IMR-90 (cell line): ENCODE data around the gene BUB1B. TPM values are rescaled to one million over a fixed set of nuclear protein-coding genes. Genes with fewer than 3 reads are reported as not detected.

Experiments
- ATAC-seq: fragments of 200-7000 bp; cut with Tn5 transposase; 2 replicates; pipeline ENCODE4 v1.9.1; 2020; ENCODE audit warnings: low read depth, mild to moderate bottlenecking, moderate library complexity
- BruUV-seq: library from RNA; stranded (reverse); fragments of 400-500 nt; replicated peaks from 2 replicates; lab custom pipeline; 2021; lab: Mats Ljungman, UMichigan
- CTCF ChIA-PET: fragments of 300-600 bp; formaldehyde crosslinking; extraction: SDS; loops from one replicate; lab custom pipeline; 2021; ENCODE audit warnings: antibody characterized with exemption; lab: Yijun Ruan, JAX
- POLR2A ChIA-PET: fragments of 300-600 bp; sonication (Branson Sonifier 250); formaldehyde crosslinking; loops from one replicate; lab custom pipeline; 2022; ENCODE audit warnings: antibody characterized with exemption; ENCODE audit not compliant: unreplicated experiment; lab: Charles Lee
- DNase-seq: peaks from one replicate; pipeline ENCODE4 v3.0.0; 2013
- H2AFZ ChIP-seq: replicated peaks from 2 replicates; pipeline ENCODE3; 2013; ENCODE audit warnings: low read length, mild to moderate bottlenecking; ENCODE audit not compliant: poor library complexity
- H2AK5ac ChIP-seq: 2 replicates; pipeline ENCODE4 v1.6.1; 2013; ENCODE audit warnings: low read depth, low read length, inconsistent platforms
- H2AK9ac ChIP-seq: replicated peaks from 2 replicates; pipeline ENCODE3; 2013; ENCODE audit warnings: mild to moderate bottlenecking, low read depth, low read length, moderate library complexity; ENCODE audit not compliant: poor library complexity
- H2BK120ac ChIP-seq: 2 replicates; pipeline ENCODE4 v1.6.1; 2013; ENCODE audit warnings: low read depth, low read length, inconsistent platforms
- H2BK15ac ChIP-seq: 3 replicates; pipeline ENCODE4 v1.6.1; 2013; ENCODE audit warnings: low read depth, low read length, inconsistent platforms
- H2BK20ac ChIP-seq: 2 replicates; pipeline ENCODE4 v1.6.1; 2013; ENCODE audit warnings: low read depth, mild to moderate bottlenecking, inconsistent platforms, low read length, moderate library complexity
- H2BK5ac ChIP-seq: 2 replicates; pipeline ENCODE4 v1.6.1; 2013; ENCODE audit warnings: mild to moderate bottlenecking, low read depth, low read length, inconsistent platforms; ENCODE audit not compliant: poor library complexity, severe bottlenecking
- H3K14ac ChIP-seq: replicated peaks from 2 replicates; pipeline ENCODE4 v1.6.1; 2013; ENCODE audit warnings: low read depth, low read length, inconsistent platforms
- H3K18ac ChIP-seq: 2 replicates; pipeline ENCODE4 v1.6.1; 2013; ENCODE audit warnings: low read depth, low read length, control low read depth
- H3K23ac ChIP-seq: 2 replicates; pipeline ENCODE4 v1.6.1; 2013; ENCODE audit warnings: low read depth, low read length, inconsistent platforms
- H3K27ac ChIP-seq: 2 replicates; pipeline ENCODE4 v1.5.1; 2013; ENCODE audit warnings: mild to moderate bottlenecking, control low read depth, low read length; ENCODE audit not compliant: insufficient read depth
- H3K27me3 ChIP-seq: 2 replicates; pipeline ENCODE4 v1.6.1; 2013; ENCODE audit warnings: low read length; ENCODE audit not compliant: control insufficient read depth, insufficient read depth
- H3K36me3 ChIP-seq: 2 replicates; pipeline ENCODE4 v1.6.1; 2013; ENCODE audit warnings: low read length, mixed read lengths; ENCODE audit not compliant: control insufficient read depth, insufficient read depth
- H3K4ac ChIP-seq: 2 replicates; pipeline ENCODE4 v1.6.1; 2013; ENCODE audit warnings: low read depth, low read length, inconsistent platforms
- H3K4me1 ChIP-seq: 2 replicates; pipeline ENCODE4 v1.6.1; 2013; ENCODE audit warnings: low read length, mixed read lengths; ENCODE audit not compliant: control insufficient read depth, insufficient read depth
- H3K4me2 ChIP-seq: 2 replicates; pipeline ENCODE4 v1.6.1; 2013; ENCODE audit warnings: low read depth, mild to moderate bottlenecking, control low read depth, low read length, moderate library complexity
- H3K4me3 ChIP-seq: 2 replicates; pipeline ENCODE4 v1.5.1; 2013; ENCODE audit warnings: low read depth, mild to moderate bottlenecking, control low read depth, low read length, moderate library complexity; ENCODE audit not compliant: insufficient read depth
- H3K56ac ChIP-seq: 2 replicates; pipeline ENCODE4 v1.6.1; 2013; ENCODE audit warnings: low read length, inconsistent platforms; ENCODE audit not compliant: insufficient read depth; ENCODE audit errors: extremely low read depth
- H3K79me1 ChIP-seq, 2 experiments: 2 replicates each; pipeline ENCODE4 v1.6.1; 2013; ENCODE audit warnings: low read length in 2 of 2, inconsistent platforms in 1 of 2, low read depth in 1 of 2
- H3K9ac ChIP-seq: 2 replicates; pipeline ENCODE4 v1.6.1; 2013; ENCODE audit warnings: low read depth, low read length, control low read depth
- H3K9me1 ChIP-seq: 2 replicates; pipeline ENCODE4 v1.6.1; 2013; ENCODE audit warnings: low read length, inconsistent platforms; ENCODE audit not compliant: insufficient read depth
- H3K9me3 ChIP-seq: 2 replicates; pipeline ENCODE4 v1.6.1; 2013; ENCODE audit warnings: low read length; ENCODE audit not compliant: control insufficient read depth, insufficient read depth
- H4K20me1 ChIP-seq: 2 replicates; pipeline ENCODE4 v1.6.1; 2013; ENCODE audit warnings: low read length, inconsistent platforms; ENCODE audit not compliant: insufficient read depth
- H4K5ac ChIP-seq: 2 replicates; pipeline ENCODE4 v1.6.1; 2013; ENCODE audit warnings: mild to moderate bottlenecking, low read depth, low read length, control low read depth
- H4K8ac ChIP-seq, 2 experiments: 2 replicates each; pipeline ENCODE4 v1.6.1; 2013; ENCODE audit warnings: low read depth in 2 of 2, low read length in 2 of 2, control low read depth in 1 of 2, inconsistent platforms in 1 of 2
- H4K91ac ChIP-seq: 2 replicates; pipeline ENCODE4 v1.6.1; 2013; ENCODE audit warnings: low read depth, low read length, inconsistent platforms; ENCODE audit not compliant: insufficient read depth
- FOS ChIP-seq: fragments of 150-350 bp; IDR thresholded peaks from 2 replicates; pipeline ENCODE4 v1.6.1; 2016; ENCODE audit warnings: low read depth, low read length
- MAFK ChIP-seq: IDR thresholded peaks from 2 replicates; pipeline ENCODE4 v1.6.1; 2012; ENCODE audit warnings: low read depth, low read length, improper control_type of control experiment
- WGBS, 2 experiments: methylation state at CpG; one replicate each; pipeline versions ENCODE4 v1.1.5 to v1.1.7; 2013; ENCODE audit warnings: missing lambda C conversion rate in 2 of 2; ENCODE audit not compliant: insufficient read length in 1 of 2; ENCODE audit errors: extremely low coverage in 2 of 2; 5-methylcytosine and 5-hydroxymethylcytosine counted together
- dilution Hi-C: fragments of 300-500 bp; cut with HindIII; formaldehyde crosslinking; loops from one replicate; pipeline ENCODE4 v1.14.3; 2018; ENCODE audit warnings: low sequenced_read_pairs; ENCODE audit not compliant: unreplicated experiment
- in situ Hi-C: fragments of 300-500 bp; cut with MboI; formaldehyde crosslinking; loops from 3 replicates; pipeline ENCODE4 v1.14.3; 2019; ENCODE audit warnings: low sequenced_read_pairs, inconsistent platforms, mixed read lengths
- intact Hi-C: fragments of 100-400 bp; cut with micrococcal nuclease; formaldehyde crosslinking; loops from 2 replicates; pipeline ENCODE4 v1.10.0; 2022
- polyA plus RNA-seq, 3 experiments: library from polyadenylated mRNA; depleted of rRNA; stranded (reverse); fragments of >200 nt; gene quantifications; 2 replicates each; pipeline ENCODE4 v1.2.3, GENCODE V29; 2012; ENCODE audit warnings: low replicate concordance in 1 of 3
- total RNA-seq: library from RNA; depleted of rRNA; stranded (reverse); fragments of >200 nt; gene quantifications from 2 replicates; pipeline ENCODE4 v1.2.3, GENCODE V29; 2012

BUB1B gene
- total and polyA plus RNA-seq, 2 of the 4 experiments (the other 2 are of a cell fraction): 15.6 to 24.7 TPM

DNA sequence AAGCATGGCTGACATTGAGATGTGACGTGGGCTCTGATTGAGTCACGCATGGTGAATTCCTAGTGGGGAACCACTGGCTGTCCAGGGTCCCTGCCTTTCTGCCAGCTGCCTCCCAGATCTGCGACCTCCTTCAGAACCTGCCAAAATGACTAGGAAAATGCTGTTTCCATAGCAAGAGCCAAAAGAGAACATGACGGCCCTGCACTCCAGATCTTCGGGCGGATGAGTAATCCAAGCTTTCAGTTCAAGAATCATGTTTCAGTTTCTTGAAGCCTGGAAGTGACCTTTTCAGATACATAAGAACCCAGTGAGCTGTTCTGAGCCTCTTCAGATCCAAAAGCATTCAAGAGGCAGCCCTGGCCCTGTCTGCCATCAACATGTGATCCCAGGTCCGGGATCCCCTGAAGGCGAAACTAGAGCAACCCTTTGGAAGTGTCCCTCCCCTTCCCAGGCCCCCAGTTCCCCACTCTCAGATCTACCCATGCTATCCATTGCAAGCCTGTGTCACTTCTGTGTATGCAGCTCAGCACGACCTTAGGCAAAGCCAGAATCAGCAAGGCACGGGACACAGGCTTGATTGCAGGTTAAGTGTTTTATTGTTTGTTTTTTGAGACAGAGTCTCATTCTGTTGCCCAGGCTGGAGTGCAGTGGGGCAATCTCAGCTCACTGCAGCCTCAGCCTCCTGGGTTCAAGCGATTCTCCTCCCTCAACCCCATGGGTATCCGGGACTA lies 102.3 kb downstream of the BUB1B start:
- WGBS, 2 experiments: 28% methylated on average over 3 of the region's 12 CpGs; no CpG with 5 or more reads in 1 of the 2 experiments
- H2BK20ac ChIP-seq: peak overlapping the region; percentile 65
- dilution Hi-C loops: no loop called here
- no peak overlapping the region for H2BK5ac ChIP-seq
- H3K4me3 ChIP-seq: no peak overlapping the region
- H3K27ac ChIP-seq: peak overlapping the region; percentile 19; the same call in 1 of the 2 replicates
- peak overlapping the region; percentile 67 for H3K14ac ChIP-seq
- H2AK5ac ChIP-seq: peak overlapping the region; percentile 47; the same call in 1 of the 2 replicates
- TF ChIP-seq FOS (peak; percentile 36; the same call in 1 of the 2 replicates), MAFK (no peak)
- H3K9me1 ChIP-seq: peaks cover 16% of the 10 kb centered on the region
- ATAC-seq: peak; percentile 16
- intact Hi-C loops: no loop called here
- no peaks in the 10 kb centered on the region for H3K27me3 ChIP-seq
- H2AFZ ChIP-seq: peak overlapping the region; percentile 76
- no peaks in the 10 kb centered on the region for H3K36me3 ChIP-seq
- peak; percentile 83 for DNase-seq
- H2AK9ac ChIP-seq: peak overlapping the region; percentile 2
- ChIA-PET POLR2A (no interaction called here), CTCF (interaction anchor here (0.6 kb wide), 1 partner anchor 217 kb away, joined by 3 read pairs; no protein-coding TSS in a partner anchor)
- H4K91ac ChIP-seq: no peak overlapping the region
- H3K4me2 ChIP-seq: peak overlapping the region; percentile 41
- H3K9ac ChIP-seq: no peak overlapping the region
- peaks cover 15% of the 10 kb centered on the region for H3K4me1 ChIP-seq
- peak overlapping the region; percentile 2; the same call in 1 of the 2 replicates for H3K18ac ChIP-seq
- H2BK15ac ChIP-seq: 0 out of 3 replicates have a peak overlapping the region, but pooled peaks have one; percentile 9
- no peaks in the 10 kb centered on the region for H3K79me1 ChIP-seq
- H4K8ac ChIP-seq: peak overlapping the region in 1 of 2 experiments; percentile 72; a peak in 1 of 4 replicates
- H3K56ac ChIP-seq: no peak overlapping the region
- in situ Hi-C loops: no loop called here
- H3K4ac ChIP-seq: no peak overlapping the region
- H3K9me3 ChIP-seq: no peaks in the 10 kb centered on the region
- H4K5ac ChIP-seq: no peak overlapping the region; the same call in 1 of the 2 replicates
- no peaks in the 10 kb centered on the region for H4K20me1 ChIP-seq
- H2BK120ac ChIP-seq: peak overlapping the region; percentile 6; the same call in 1 of the 2 replicates
- BruUV-seq: no TSS peak
- H3K23ac ChIP-seq: peak overlapping the region; percentile 70; the same call in 1 of the 2 replicates
